Stimulated activated CD4-positive, alpha-beta T cell treated with anti-CD3 and anti-CD28 coated beads, Interleukin-4, amount 100 ng/mL, for 1 hour (primary cell): ENCODE results near the gene CRIP3.
"Not testable (repeated sequence)": the region's sequence is repeated elsewhere in the genome, so short reads cannot be mapped to it uniquely, and the experiment has no call there.

Experiments
- DNase-seq: peaks from one replicate; pipeline ENCODE4 v3.0.0-alpha.2; 2020

CRIP3 gene

GRCh38 chr6:43308101-43308989, at the start of gene CRIP3:
Gene CRIP3, minus strand, starts transcription at chr6:43308826. Its CDS starts 34 bp downstream, at chr6:43308792.
- DNase-seq, result peak; percentile 49

- DNase-seq, result no peak
Observed at GRCh38 chr6:43355862-43356590, 47.4 kb upstream of the CRIP3 start.

- DNase-seq, result not testable (repeated sequence)
Observed at GRCh38 chr6:43351951-43352350, 43.3 kb upstream of the CRIP3 start.

GRCh38 chr6:43347444-43347843, 38.8 kb upstream of the CRIP3 start:
- DNase-seq, result no peak

GRCh38 chr6:43347021-43347420, 38.4 kb upstream of the CRIP3 start:
- no peak for DNase-seq

- not testable (repeated sequence) for DNase-seq
Observed at GRCh38 chr6:43346243-43346642, 37.6 kb upstream of the CRIP3 start.

GRCh38 chr6:43339168-43339567, 30.5 kb upstream of the CRIP3 start:
- no peak for DNase-seq

- no peak for DNase-seq
Observed at GRCh38 chr6:43338243-43338642, 29.6 kb upstream of the CRIP3 start.

GRCh38 chr6:43336382-43336781, 27.8 kb upstream of the CRIP3 start:
- no peak for DNase-seq

GRCh38 chr6:43335469-43335868, 26.8 kb upstream of the CRIP3 start:
- no peak for DNase-seq

GRCh38 chr6:43334466-43335095, 26.0 kb upstream of the CRIP3 start:
- no peak for DNase-seq

- DNase-seq, result no peak
Observed at GRCh38 chr6:43331891-43332290, 23.3 kb upstream of the CRIP3 start.

- DNase-seq, result no peak
Observed at GRCh38 chr6:43331470-43331869, 22.8 kb upstream of the CRIP3 start.

GRCh38 chr6:43328528-43328927, 19.9 kb upstream of the CRIP3 start:
- DNase-seq, result no peak

- no peak for DNase-seq
Observed at GRCh38 chr6:43325876-43326275, 17.2 kb upstream of the CRIP3 start.

- DNase-seq, result no peak
Observed at GRCh38 chr6:43318011-43318410, 9.4 kb upstream of the CRIP3 start.

- DNase-seq, result no peak
Observed at GRCh38 chr6:43313813-43314212, 5.2 kb upstream of the CRIP3 start.

GRCh38 chr6:43311666-43312065, 3.0 kb upstream of the CRIP3 start:
- no peak for DNase-seq

- no peak for DNase-seq
Observed at GRCh38 chr6:43310624-43311023, 2.0 kb upstream of the CRIP3 start.

GRCh38 chr6:43310134-43310533, 1.5 kb upstream of the CRIP3 start:
- DNase-seq, result no peak

GRCh38 chr6:43308990-43309477, 408 bp upstream of the CRIP3 start:
- DNase-seq, result no peak

- DNase-seq, result no peak
Observed at GRCh38 chr6:43307451-43308100, 1.1 kb downstream of the CRIP3 start.

- no peak for DNase-seq
Observed at GRCh38 chr6:43306086-43306485, 2.5 kb downstream of the CRIP3 start.
